ENCODE measurements around the gene ZNF627. TPM values are rescaled to one million over a fixed set of nuclear protein-coding genes. Genes with fewer than 3 reads are reported as not detected.
A peak's percentile ranks its signal among the peaks of the same experiment; 100 is the strongest.

The ZNF627 gene
- total RNA-seq, 1 donor: 19.0 TPM

DNA sequence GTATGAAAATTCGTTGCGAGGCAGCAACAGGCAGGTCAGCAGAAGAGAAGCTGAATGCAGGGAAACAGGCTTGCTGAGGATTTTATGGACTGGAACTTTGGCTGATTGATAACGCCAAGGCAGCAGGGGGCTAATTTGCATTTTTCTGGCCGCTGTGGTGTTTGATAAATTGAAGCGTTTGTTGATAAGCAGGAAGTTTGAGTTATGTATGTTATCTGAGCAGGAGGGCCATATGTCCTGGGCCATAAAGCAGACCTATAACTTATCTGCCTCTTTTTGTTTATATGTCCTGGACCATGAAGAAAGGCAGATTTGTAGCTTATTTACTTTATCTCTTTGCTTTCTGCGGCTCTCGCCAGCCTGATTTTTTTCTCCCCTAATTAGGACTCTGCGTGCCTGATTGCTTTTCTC, 65.9 kb downstream of the ZNF627 start:
- TF ChIP-seq, protein P1, sequence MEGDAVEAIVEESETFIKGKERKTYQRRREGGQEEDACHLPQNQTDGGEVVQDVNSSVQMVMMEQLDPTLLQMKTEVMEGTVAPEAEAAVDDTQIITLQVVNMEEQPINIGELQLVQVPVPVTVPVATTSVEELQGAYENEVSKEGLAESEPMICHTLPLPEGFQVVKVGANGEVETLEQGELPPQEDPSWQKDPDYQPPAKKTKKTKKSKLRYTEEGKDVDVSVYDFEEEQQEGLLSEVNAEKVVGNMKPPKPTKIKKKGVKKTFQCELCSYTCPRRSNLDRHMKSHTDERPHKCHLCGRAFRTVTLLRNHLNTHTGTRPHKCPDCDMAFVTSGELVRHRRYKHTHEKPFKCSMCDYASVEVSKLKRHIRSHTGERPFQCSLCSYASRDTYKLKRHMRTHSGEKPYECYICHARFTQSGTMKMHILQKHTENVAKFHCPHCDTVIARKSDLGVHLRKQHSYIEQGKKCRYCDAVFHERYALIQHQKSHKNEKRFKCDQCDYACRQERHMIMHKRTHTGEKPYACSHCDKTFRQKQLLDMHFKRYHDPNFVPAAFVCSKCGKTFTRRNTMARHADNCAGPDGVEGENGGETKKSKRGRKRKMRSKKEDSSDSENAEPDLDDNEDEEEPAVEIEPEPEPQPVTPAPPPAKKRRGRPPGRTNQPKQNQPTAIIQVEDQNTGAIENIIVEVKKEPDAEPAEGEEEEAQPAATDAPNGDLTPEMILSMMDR (IDR thresholded peaks at IDR 0.05; ENCODE audit: insufficient read depth, low read depth, low read length): no peak
- peak; percentile 45 for DNase-seq (ENCODE audit: low read depth)
- H3K4me3 ChIP-seq (ENCODE audit: low read depth, low read length): no peak overlapping the region

Other genes starting within 250 kb of the ZNF627 start
- 16.8 and 20.6 TPM in 2 replicates for gene PLPPR2, start 242.1 kb upstream of the ZNF627 start, total RNA-seq
- 0.86 and 1.3 TPM in 2 replicates for gene SWSAP1, start 222.8 kb upstream of the ZNF627 start, total RNA-seq
- gene EPOR, start 213.2 kb upstream of the ZNF627 start, total RNA-seq: 5.6 and 6.8 TPM in 2 replicates
- 0.32 and 1.3 TPM in 2 replicates for gene RGL3, start 178.2 kb upstream of the ZNF627 start, total RNA-seq
- gene ODAD3, start 162.4 kb upstream of the ZNF627 start, total RNA-seq: under 0.01 and 0.43 TPM in 2 replicates
- 85.5 and 93.1 TPM in 2 replicates for gene PRKCSH, start 161.8 kb upstream of the ZNF627 start, total RNA-seq
- gene ELAVL3, start 116.4 kb upstream of the ZNF627 start, total RNA-seq: not detected in 2 replicates
- gene ZNF653, start 91.6 kb upstream of the ZNF627 start, total RNA-seq: 3.9 and 4.7 TPM in 2 replicates
- 22.9 and 27.4 TPM in 2 replicates for gene ECSIT, start 68.3 kb upstream of the ZNF627 start, total RNA-seq
- gene CNN1, start 58.6 kb upstream of the ZNF627 start, total RNA-seq: 61.3 and 148 TPM in 2 replicates
- 31.1 and 36.7 TPM in 2 replicates for gene ELOF1, start 38.3 kb upstream of the ZNF627 start, total RNA-seq
- 0.43 and 2.3 TPM in 2 replicates for gene ACP5, start 19.8 kb upstream of the ZNF627 start, total RNA-seq
- gene ZNF823, start 141.5 kb downstream of the ZNF627 start, total RNA-seq: 5.2 and 5.6 TPM in 2 replicates
- gene ZNF441, start 169.5 kb downstream of the ZNF627 start, total RNA-seq: 5.6 and 6.8 TPM in 2 replicates
- gene ZNF491, start 201.0 kb downstream of the ZNF627 start, total RNA-seq: 1.3 and 2.2 TPM in 2 replicates
- gene ZNF440, start 216.8 kb downstream of the ZNF627 start, total RNA-seq: 6.8 and 9.5 TPM in 2 replicates